Measurements from ENCODE around the gene ZNHIT6.

The ZNHIT6 gene

DNA sequence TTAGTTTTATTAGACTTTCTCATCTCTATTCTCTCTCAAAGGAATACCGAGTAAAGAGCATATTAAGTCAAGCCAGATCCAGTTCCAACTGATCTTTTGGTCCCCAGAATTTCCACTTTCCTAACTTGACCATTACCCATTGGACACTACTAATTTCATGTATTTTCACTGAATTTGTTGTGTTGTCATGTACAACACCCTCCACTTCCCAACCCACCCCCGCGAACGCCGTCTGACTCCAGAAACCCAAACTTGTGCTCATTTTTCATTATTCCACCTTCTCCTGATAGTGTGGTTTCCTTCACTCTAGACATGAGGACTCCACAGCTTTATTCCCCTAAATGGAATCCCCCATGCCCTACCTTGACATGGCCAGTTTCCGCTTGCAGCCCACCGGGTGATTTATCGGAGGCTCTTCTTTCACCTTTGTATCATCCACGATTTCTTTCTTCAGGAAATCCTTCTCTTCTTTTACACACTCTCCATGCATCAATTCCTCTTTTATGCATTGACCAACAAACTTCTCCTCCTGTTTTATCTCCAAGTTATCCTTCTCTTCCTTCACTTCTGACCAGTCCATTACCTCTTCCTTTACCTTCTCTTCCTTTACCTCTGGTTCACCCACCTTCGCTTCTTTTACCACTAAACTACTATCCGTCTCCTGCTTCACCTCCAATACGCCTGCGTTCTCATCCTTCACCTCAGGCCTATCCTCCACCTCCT is 805 bp downstream of the ZNHIT6 start:
- Histone ChIP-seq H3K4me3 (ENCODE audit: low read length in 2 of 2) (peak overlapping the region; percentile 90 to 98), H3K27me3 (ENCODE audit: control insufficient read depth in 1 of 2, insufficient read depth in 2 of 2, low read length in 2 of 2) (no peaks in the 10 kb centered on the region), H3K4me1 (ENCODE audit: control insufficient read depth, insufficient read depth, low read length) (peaks cover 7% of the 10 kb centered on the region), H3K27ac (ENCODE audit: low read length) (peak overlapping the region; percentile 89), H3K9ac (ENCODE audit: low read length in 2 of 2) (peak overlapping the region; percentile 92 to 95), H3K36me3 (ENCODE audit: control insufficient read depth in 2 of 2, insufficient read depth in 2 of 2, low read length in 2 of 2) (peaks cover 0 to 4% of the 10 kb centered on the region in 2 donors), H3K9me3 (ENCODE audit: control insufficient read depth in 2 of 2, low read length in 2 of 2) (no peaks in the 10 kb centered on the region)

DNA sequence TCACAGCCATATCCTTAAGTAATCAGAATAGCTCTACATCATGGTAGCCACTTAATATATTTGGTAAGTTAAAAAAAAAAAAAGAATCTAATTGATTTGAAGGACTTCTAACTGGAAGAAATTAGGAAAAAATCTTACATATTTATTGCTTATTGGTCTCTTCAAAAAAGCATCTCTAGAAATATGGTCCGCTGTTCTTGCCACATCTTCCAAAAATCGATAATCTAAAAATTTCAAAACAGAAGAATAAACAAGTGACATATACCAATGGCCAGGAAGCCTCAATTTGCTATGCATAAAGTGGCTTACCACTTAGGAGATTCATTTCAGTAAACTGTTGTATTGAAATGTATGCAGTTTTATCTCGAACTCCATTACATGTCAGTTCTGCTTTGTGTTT is 2.3 kb downstream of the ZNHIT6 start:
- Histone ChIP-seq H3K4me1 (ENCODE audit: control insufficient read depth, insufficient read depth, low read length) (peaks cover 7% of the 10 kb centered on the region), H3K9ac (ENCODE audit: low read length in 2 of 2) (no peak overlapping the region), H3K4me3 (ENCODE audit: low read length in 2 of 2) (no peak overlapping the region), H3K27ac (ENCODE audit: low read length) (no peak overlapping the region), H3K27me3 (ENCODE audit: control insufficient read depth in 1 of 2, insufficient read depth in 2 of 2, low read length in 2 of 2) (no peaks in the 10 kb centered on the region), H3K36me3 (ENCODE audit: control insufficient read depth in 2 of 2, insufficient read depth in 2 of 2, low read length in 2 of 2) (peaks cover 2 to 9% of the 10 kb centered on the region in 2 donors), H3K9me3 (ENCODE audit: control insufficient read depth in 2 of 2, low read length in 2 of 2) (no peaks in the 10 kb centered on the region)

DNA sequence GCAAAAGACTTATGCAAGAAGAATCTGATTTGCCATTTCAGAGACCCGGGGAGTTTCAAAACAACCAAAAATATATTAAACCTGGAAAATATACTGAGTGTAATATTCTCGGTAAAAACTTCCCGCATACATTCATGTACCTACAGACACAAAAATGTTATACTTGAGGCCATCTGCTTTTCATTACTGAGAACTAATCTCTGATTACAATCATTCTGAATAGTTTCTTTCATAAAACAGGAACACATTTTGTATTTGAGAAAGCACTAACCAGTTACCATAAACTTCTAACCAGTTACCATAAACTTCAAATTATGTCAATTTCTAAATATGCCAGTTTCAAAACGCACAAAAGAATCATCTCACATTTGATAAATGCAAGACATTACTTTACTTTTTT is 7.8 kb downstream of the ZNHIT6 start:
- no peak overlapping the region for H3K27ac ChIP-seq (ENCODE audit: low read length)
- H3K4me1 ChIP-seq (ENCODE audit: control insufficient read depth, insufficient read depth, low read length), result no peaks in the 10 kb centered on the region
- peaks cover 2 to 14% of the 10 kb centered on the region in 2 donors for H3K36me3 ChIP-seq (ENCODE audit: control insufficient read depth in 2 of 2, insufficient read depth in 2 of 2, low read length in 2 of 2)
- H3K9ac ChIP-seq (ENCODE audit: low read length in 2 of 2), result no peak overlapping the region
- H3K27me3 ChIP-seq (ENCODE audit: control insufficient read depth in 1 of 2, insufficient read depth in 2 of 2, low read length in 2 of 2), result no peaks in the 10 kb centered on the region
- H3K4me3 ChIP-seq (ENCODE audit: low read length in 2 of 2), result no peak overlapping the region
- H3K9me3 ChIP-seq (ENCODE audit: control insufficient read depth in 2 of 2, low read length in 2 of 2), result no peaks in the 10 kb centered on the region

DNA sequence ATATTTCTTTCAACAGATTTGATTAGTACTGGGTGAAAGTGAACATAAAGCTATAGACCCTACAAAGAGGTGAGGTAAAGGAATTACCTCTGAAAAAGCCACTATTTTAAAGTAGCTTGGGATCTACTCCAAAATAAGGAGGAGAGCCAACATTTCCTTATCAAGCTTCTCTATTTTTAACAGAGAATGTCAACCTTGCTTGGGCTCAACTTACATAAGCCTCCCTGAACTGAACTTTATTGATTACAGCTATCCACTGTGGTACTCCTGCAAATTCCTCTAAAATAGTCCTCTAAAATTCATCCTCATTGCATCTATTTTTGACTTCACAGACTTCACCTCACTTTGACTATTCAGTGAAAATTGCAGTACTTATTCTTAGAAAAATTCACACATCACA is 10.3 kb downstream of the ZNHIT6 start:
- Histone ChIP-seq H3K36me3 (ENCODE audit: control insufficient read depth in 2 of 2, insufficient read depth in 2 of 2, low read length in 2 of 2) (peaks cover 2 to 10% of the 10 kb centered on the region in 2 donors), H3K27ac (ENCODE audit: low read length) (no peak overlapping the region), H3K4me1 (ENCODE audit: control insufficient read depth, insufficient read depth, low read length) (no peaks in the 10 kb centered on the region), H3K9ac (ENCODE audit: low read length in 2 of 2) (no peak overlapping the region), H3K4me3 (ENCODE audit: low read length in 2 of 2) (no peak overlapping the region), H3K9me3 (ENCODE audit: control insufficient read depth in 2 of 2, low read length in 2 of 2) (no peaks in the 10 kb centered on the region), H3K27me3 (ENCODE audit: control insufficient read depth in 1 of 2, insufficient read depth in 2 of 2, low read length in 2 of 2) (no peaks in the 10 kb centered on the region)

DNA sequence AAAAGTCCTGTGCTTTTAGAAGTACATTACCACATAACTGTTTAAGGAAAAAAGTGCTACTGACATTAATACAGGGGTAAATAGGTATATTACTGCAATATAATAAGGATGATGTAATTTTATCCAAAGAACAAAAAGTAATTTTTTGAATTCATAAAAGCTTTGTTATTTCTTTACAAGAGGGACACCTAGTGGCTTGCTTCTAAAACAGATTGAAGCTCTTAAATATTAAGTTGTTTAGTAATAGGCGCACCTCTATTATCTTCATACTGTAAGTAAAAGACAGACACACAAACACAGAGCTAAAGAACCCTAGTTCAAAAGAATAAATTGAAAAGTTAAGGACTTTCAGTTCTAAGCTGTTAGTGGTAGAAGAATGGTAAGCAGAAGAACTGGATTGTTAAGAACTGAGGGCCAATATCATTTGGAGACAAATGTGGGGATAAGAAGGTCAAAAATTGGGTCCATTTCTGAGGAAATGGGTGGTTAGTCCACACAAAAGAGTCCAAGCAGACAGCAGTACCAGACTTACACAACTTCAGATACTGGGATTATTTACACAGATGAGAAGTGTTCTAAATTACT is 15.4 kb downstream of the ZNHIT6 start:
- H3K27me3 ChIP-seq (ENCODE audit: control insufficient read depth in 1 of 2, insufficient read depth in 2 of 2, low read length in 2 of 2), result no peaks in the 10 kb centered on the region
- H3K27ac ChIP-seq (ENCODE audit: low read length), result no peak overlapping the region
- no peaks in the 10 kb centered on the region for H3K9me3 ChIP-seq (ENCODE audit: control insufficient read depth in 2 of 2, low read length in 2 of 2)
- H3K4me3 ChIP-seq (ENCODE audit: low read length in 2 of 2), result no peak overlapping the region
- no peaks in the 10 kb centered on the region for H3K4me1 ChIP-seq (ENCODE audit: control insufficient read depth, insufficient read depth, low read length)
- H3K36me3 ChIP-seq (ENCODE audit: control insufficient read depth in 2 of 2, insufficient read depth in 2 of 2, low read length in 2 of 2), result peaks cover 0 to 2% of the 10 kb centered on the region in 2 donors
- no peak overlapping the region for H3K9ac ChIP-seq (ENCODE audit: low read length in 2 of 2)

DNA sequence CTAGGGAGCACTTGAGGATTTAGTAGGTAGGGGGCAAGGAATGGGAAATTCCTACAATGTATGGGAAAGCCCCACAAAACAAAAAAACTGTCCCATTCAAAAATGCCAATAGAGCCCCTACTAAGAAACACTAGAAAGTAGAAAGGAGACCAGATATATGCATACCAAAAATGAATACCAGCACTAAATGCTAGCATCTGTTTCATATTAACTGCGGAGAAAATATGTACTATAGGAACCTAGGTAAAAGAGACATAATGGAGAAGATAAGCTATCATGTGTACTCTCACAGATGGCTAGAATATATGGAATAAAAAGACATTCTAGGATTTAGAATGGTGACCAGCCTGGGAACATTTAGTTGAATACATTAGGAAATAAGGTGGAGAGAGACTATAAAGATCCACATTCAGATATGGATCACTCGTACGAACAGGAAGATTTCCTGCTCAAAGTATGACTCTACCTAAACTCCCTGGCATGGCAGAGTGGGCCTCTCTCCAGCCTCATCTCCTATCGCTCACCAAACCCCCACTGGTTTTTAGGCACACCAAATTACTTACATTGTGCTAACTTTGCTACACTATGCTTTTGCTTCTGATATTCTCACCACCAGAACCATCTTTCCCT is 18.3 kb downstream of the ZNHIT6 start:
- H3K4me1 ChIP-seq (ENCODE audit: control insufficient read depth, insufficient read depth, low read length), result no peaks in the 10 kb centered on the region
- no peak overlapping the region for H3K27ac ChIP-seq (ENCODE audit: low read length)
- peaks cover 0 to 2% of the 10 kb centered on the region in 2 donors for H3K36me3 ChIP-seq (ENCODE audit: control insufficient read depth in 2 of 2, insufficient read depth in 2 of 2, low read length in 2 of 2)
- H3K4me3 ChIP-seq (ENCODE audit: low read length in 2 of 2), result no peak overlapping the region
- H3K27me3 ChIP-seq (ENCODE audit: control insufficient read depth in 1 of 2, insufficient read depth in 2 of 2, low read length in 2 of 2), result no peaks in the 10 kb centered on the region
- no peaks in the 10 kb centered on the region for H3K9me3 ChIP-seq (ENCODE audit: control insufficient read depth in 2 of 2, low read length in 2 of 2)
- H3K9ac ChIP-seq (ENCODE audit: low read length in 2 of 2), result no peak overlapping the region

DNA sequence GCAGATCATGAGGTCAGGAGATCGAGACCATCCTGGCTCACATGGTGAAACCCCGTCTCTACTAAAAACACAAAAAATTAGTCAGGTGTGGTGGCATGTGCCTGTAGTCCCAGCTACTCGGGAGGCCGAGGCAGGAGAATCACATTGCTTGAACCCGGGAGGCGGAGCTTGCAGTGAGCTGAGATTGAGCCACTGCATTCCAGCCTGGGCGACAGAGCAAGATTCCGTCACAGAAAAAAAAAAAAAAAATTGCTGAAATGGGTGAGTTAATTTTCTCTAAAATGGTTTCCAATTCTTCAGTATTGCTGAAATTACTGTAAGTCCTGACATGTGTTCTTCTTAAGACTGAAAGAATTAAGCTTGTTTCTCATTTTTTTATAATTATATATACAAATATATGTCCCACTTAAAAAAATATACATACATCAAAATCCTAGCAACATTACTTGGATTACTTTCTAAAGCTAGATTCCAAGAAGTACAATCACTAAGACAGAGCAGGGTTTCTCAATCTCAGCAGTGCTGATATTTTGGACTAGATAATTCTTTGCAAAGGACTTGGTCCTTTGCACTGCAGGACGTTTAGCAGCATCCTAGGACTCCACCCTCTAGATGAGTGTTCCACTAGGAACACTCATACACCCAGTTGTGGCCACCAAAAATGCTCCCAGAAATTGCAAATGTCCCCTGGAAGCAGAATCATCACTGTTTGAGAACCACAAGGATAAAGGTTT is 24.8 kb downstream of the ZNHIT6 start:
- H3K4me1 ChIP-seq (ENCODE audit: control insufficient read depth, insufficient read depth, low read length), result peaks cover 3% of the 10 kb centered on the region
- no peaks in the 10 kb centered on the region for H3K27me3 ChIP-seq (ENCODE audit: control insufficient read depth in 1 of 2, insufficient read depth in 2 of 2, low read length in 2 of 2)
- H3K9ac ChIP-seq (ENCODE audit: low read length in 2 of 2), result no peak overlapping the region
- no peak overlapping the region for H3K27ac ChIP-seq (ENCODE audit: low read length)
- H3K9me3 ChIP-seq (ENCODE audit: control insufficient read depth in 2 of 2, low read length in 2 of 2), result no peaks in the 10 kb centered on the region
- H3K4me3 ChIP-seq (ENCODE audit: low read length in 2 of 2), result no peak overlapping the region
- H3K36me3 ChIP-seq (ENCODE audit: control insufficient read depth in 2 of 2, insufficient read depth in 2 of 2, low read length in 2 of 2), result no peaks in the 10 kb centered on the region

DNA sequence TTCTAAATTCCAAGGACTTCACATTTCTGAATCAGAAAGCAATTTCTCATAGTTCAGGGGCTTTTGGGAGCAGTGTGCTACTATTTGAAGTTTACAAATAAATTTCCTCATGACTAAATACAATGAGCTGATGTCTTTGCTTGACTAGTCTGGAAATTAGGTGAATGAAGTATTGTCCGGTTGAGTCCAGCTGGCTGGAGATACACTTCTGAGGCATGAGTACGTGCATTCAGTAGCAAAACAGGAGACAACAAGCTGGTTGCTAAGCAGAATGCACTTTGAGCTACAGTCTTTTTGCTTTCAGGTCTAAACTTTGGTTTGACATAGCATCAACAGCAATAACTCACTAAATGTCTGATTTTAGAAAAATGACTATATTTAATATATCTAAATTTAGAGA is 27.1 kb downstream of the ZNHIT6 start:
- H3K9me3 ChIP-seq (ENCODE audit: control insufficient read depth in 2 of 2, low read length in 2 of 2), result no peaks in the 10 kb centered on the region
- H3K36me3 ChIP-seq (ENCODE audit: control insufficient read depth in 2 of 2, insufficient read depth in 2 of 2, low read length in 2 of 2), result peaks cover 0 to 4% of the 10 kb centered on the region in 2 donors
- H3K27ac ChIP-seq (ENCODE audit: low read length), result no peak overlapping the region
- H3K4me1 ChIP-seq (ENCODE audit: control insufficient read depth, insufficient read depth, low read length), result peaks cover 3% of the 10 kb centered on the region
- no peak overlapping the region for H3K9ac ChIP-seq (ENCODE audit: low read length in 2 of 2)
- H3K27me3 ChIP-seq (ENCODE audit: control insufficient read depth in 1 of 2, insufficient read depth in 2 of 2, low read length in 2 of 2), result no peaks in the 10 kb centered on the region
- no peak overlapping the region for H3K4me3 ChIP-seq (ENCODE audit: low read length in 2 of 2)

DNA sequence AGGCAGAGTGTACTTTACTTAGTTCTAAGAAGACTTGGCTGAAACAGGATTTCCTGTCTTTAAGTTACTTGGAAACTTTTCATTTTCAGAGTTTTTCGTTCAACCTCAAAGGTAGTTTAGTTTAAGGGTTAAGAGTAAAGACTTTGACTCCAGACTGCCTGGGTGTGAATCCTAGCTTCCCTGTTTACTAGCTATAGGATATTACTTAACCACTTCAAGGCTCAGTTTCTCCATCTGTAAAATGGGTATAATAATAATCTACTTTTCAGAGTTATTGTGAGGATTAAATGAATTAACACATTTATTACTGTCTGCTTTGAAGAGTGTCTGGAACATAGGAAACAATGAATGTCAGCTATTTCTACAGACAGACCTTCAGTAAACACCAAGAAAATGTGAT is 30.0 kb downstream of the ZNHIT6 start:
- Histone ChIP-seq H3K27ac (ENCODE audit: low read length) (no peak overlapping the region), H3K9me3 (ENCODE audit: control insufficient read depth in 2 of 2, low read length in 2 of 2) (no peaks in the 10 kb centered on the region), H3K27me3 (ENCODE audit: control insufficient read depth in 1 of 2, insufficient read depth in 2 of 2, low read length in 2 of 2) (no peaks in the 10 kb centered on the region), H3K4me1 (ENCODE audit: control insufficient read depth, insufficient read depth, low read length) (peaks cover 3% of the 10 kb centered on the region), H3K4me3 (ENCODE audit: low read length in 2 of 2) (no peak overlapping the region), H3K36me3 (ENCODE audit: control insufficient read depth in 2 of 2, insufficient read depth in 2 of 2, low read length in 2 of 2) (peaks cover 0 to 4% of the 10 kb centered on the region in 2 donors), H3K9ac (ENCODE audit: low read length in 2 of 2) (no peak overlapping the region)

DNA sequence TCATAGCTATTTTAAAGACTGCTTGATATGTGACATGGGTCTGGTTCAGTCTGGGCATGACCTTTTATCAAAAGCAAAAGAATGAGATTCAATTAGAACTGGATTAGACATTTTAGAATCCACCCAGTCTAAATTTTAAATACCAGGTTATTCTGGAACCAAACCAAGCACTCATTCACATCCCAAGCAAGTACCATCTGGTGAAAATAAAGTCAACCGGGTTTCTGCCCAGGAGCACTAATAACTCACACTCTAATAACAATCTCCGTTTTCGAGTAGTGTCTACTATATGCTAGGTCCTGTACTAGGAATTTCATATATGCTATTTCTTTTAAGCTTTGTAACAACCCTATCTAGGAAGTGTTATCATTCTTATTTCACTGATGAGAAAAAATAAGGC is 30.6 kb downstream of the ZNHIT6 start:
- H3K27ac ChIP-seq (ENCODE audit: low read length), result no peak overlapping the region
- H3K4me3 ChIP-seq (ENCODE audit: low read length in 2 of 2), result no peak overlapping the region
- peaks cover 3% of the 10 kb centered on the region for H3K4me1 ChIP-seq (ENCODE audit: control insufficient read depth, insufficient read depth, low read length)
- no peaks in the 10 kb centered on the region for H3K9me3 ChIP-seq (ENCODE audit: control insufficient read depth in 2 of 2, low read length in 2 of 2)
- H3K9ac ChIP-seq (ENCODE audit: low read length in 2 of 2), result no peak overlapping the region
- H3K27me3 ChIP-seq (ENCODE audit: control insufficient read depth in 1 of 2, insufficient read depth in 2 of 2, low read length in 2 of 2), result no peaks in the 10 kb centered on the region
- peaks cover 0 to 4% of the 10 kb centered on the region in 2 donors for H3K36me3 ChIP-seq (ENCODE audit: control insufficient read depth in 2 of 2, insufficient read depth in 2 of 2, low read length in 2 of 2)

Measured in stomach smooth muscle (tissue), 2 donors.